Vagina (tissue), 2 donors: ENCODE data around the gene CUTC. TPM values are rescaled to one million over a fixed set of nuclear protein-coding genes. Genes with fewer than 3 reads are reported as not detected.

Experiments used
- DNase-seq, 2 donors: peaks; one replicate each; pipeline ENCODE4 v3.0.0-alpha.2; 2017; ENCODE audit errors: extremely low spot score in 2 of 2
- H3K27ac ChIP-seq: fragments of 200-600 bp; sonication (generic); one replicate; pipeline ENCODE4 v1.5.1; 2019
- H3K27me3 ChIP-seq: fragments of 200-600 bp; sonication (generic); one replicate; pipeline ENCODE4 v1.5.1; 2019
- H3K36me3 ChIP-seq, 2 donors: fragments of 200-600 bp; sonication (generic); one replicate each; pipeline ENCODE4 v1.5.1; 2017 to 2019
- H3K4me1 ChIP-seq: fragments of 200-600 bp; sonication (generic); one replicate; pipeline ENCODE4 v1.5.1; 2019
- H3K4me3 ChIP-seq, 2 donors: fragments of 200-600 bp; sonication (generic); 1 replicate in 1 of 2; 2 replicates in 1 of 2; pipeline ENCODE4 v1.5.1; 2016 to 2019
- H3K9me3 ChIP-seq: fragments of 200-600 bp; sonication (generic); one replicate; pipeline ENCODE4 v1.5.1; 2019
- POLR2A ChIP-seq, 2 donors: fragments of 450-650 bp; IDR thresholded peaks; one replicate each; pipeline ENCODE4 v1.6.1; 2017; ENCODE audit warnings: antibody characterized with exemption in 2 of 2, mild to moderate bottlenecking in 2 of 2, moderate library complexity in 2 of 2
- POLR2AphosphoS5 ChIP-seq, 2 donors: sonication (generic); formaldehyde crosslinking; IDR thresholded peaks; one replicate each; pipeline ENCODE4 v1.9.0; 2017; ENCODE audit warnings: antibody characterized with exemption in 2 of 2, mild to moderate bottlenecking in 2 of 2, low read depth in 1 of 2; ENCODE audit not compliant: insufficient read depth in 1 of 2
- intact Hi-C: fragments of 100-400 bp; cut with DNase I; formaldehyde crosslinking; loops from one replicate; pipeline ENCODE4 v1.15.1; 2023
- total RNA-seq: library from RNA; depleted of rRNA; stranded (reverse); fragments of >200 nt; gene quantifications from one replicate; pipeline ENCODE4 v1.2.3, GENCODE V29; 2016
- TF ChIP-seq, protein P1 (sequence below), 3 experiments: fragments of 450-650 bp in 2 of 3; fragments of 200-600 bp in 1 of 3; sonication (generic) in 1 of 3; IDR thresholded peaks; one replicate each; pipeline ENCODE4 v1.5.1; 2017 to 2019; ENCODE audit warnings: antibody characterized with exemption in 3 of 3, mild to moderate bottlenecking in 2 of 3, moderate library complexity in 2 of 3

The CUTC gene
- total RNA-seq, 1 donor from 2014 or later = 18.2 TPM

DNA sequence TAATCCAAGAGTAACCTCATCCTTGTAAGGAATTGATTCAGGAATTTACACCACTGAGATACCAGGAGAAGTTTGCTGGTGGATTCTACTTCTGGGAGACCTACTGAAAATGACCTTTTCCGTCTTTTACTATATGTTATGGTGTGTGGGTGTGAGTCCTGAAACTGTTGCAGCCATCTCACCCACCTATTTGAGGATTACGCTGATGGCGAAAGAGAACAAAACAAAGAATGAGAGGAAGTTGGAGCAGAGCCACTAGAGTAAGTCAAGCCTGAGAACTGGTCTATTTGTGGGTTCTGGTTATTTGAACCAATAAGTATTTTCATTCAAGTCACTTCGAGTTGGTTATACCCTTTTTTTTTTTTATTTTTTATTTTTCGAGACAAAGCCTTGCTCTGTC lies 37.7 kb downstream of the CUTC start:
- H3K4me3 ChIP-seq = no peak overlapping the region
- DNase-seq = no peak
- no peaks in the 10 kb centered on the region for H3K9me3 ChIP-seq
- no peaks in the 10 kb centered on the region for H3K27me3 ChIP-seq
- intact Hi-C loops = no loop called here
- H3K27ac ChIP-seq = no peak overlapping the region
- TF ChIP-seq POLR2AphosphoS5 (IDR thresholded peaks at IDR 0.05; ENCODE audit: insufficient read depth in 1 of 2, low read depth in 1 of 2) (no peak), POLR2A (IDR thresholded peaks at IDR 0.05) (no peak)
- H3K4me1 ChIP-seq = no peaks in the 10 kb centered on the region
- no peaks in the 10 kb centered on the region for H3K36me3 ChIP-seq

- Histone ChIP-seq H3K9me3 (no peaks in the 10 kb centered on the region), H3K27ac (no peak overlapping the region)
Observed at GRCh38 chr10:99770408-99771045, 38.5 kb downstream of the CUTC start.

DNA sequence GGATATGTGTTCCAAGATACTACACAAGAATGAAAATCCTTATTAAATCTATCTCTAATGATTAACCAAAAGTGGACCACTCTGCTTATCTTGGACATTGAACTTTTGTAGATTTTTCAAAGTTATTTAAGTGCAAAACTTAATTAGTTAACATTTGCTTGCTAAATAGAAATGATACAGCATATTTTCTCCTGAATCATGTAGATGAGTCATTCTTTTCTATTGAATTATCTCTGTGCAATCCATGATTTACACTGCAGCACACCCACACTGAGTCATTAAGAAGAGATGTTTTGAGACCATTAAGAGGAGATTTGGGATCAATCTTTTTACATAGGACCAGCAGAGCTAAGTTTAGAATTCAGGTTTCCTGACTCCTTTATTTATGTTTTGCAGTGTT lies 43.8 kb downstream of the CUTC start:
- Histone ChIP-seq H3K4me3 (no peak overlapping the region), H3K36me3 (no peaks in the 10 kb centered on the region), H3K4me1 (no peaks in the 10 kb centered on the region), H3K9me3 (no peaks in the 10 kb centered on the region), H3K27me3 (no peaks in the 10 kb centered on the region), H3K27ac (no peak overlapping the region)
- intact Hi-C loops = no loop called here
- TF ChIP-seq POLR2AphosphoS5 (IDR thresholded peaks at IDR 0.05; ENCODE audit: insufficient read depth in 1 of 2, low read depth in 1 of 2) (peak in 1 of 2 donors; percentile 83), POLR2A (IDR thresholded peaks at IDR 0.05) (no peak)
- TF ChIP-seq, protein P1, sequence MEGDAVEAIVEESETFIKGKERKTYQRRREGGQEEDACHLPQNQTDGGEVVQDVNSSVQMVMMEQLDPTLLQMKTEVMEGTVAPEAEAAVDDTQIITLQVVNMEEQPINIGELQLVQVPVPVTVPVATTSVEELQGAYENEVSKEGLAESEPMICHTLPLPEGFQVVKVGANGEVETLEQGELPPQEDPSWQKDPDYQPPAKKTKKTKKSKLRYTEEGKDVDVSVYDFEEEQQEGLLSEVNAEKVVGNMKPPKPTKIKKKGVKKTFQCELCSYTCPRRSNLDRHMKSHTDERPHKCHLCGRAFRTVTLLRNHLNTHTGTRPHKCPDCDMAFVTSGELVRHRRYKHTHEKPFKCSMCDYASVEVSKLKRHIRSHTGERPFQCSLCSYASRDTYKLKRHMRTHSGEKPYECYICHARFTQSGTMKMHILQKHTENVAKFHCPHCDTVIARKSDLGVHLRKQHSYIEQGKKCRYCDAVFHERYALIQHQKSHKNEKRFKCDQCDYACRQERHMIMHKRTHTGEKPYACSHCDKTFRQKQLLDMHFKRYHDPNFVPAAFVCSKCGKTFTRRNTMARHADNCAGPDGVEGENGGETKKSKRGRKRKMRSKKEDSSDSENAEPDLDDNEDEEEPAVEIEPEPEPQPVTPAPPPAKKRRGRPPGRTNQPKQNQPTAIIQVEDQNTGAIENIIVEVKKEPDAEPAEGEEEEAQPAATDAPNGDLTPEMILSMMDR (IDR thresholded peaks at IDR 0.05) = no peak
- DNase-seq = no peak

More at GRCh38 chr10:99770408-99771045, 38.5 kb downstream of the CUTC start:
- no peaks in the 10 kb centered on the region for H3K36me3 ChIP-seq
- intact Hi-C loops = no loop called here
- no peaks in the 10 kb centered on the region for H3K27me3 ChIP-seq
- no peaks in the 10 kb centered on the region for H3K4me1 ChIP-seq
- DNase-seq = no peak
- H3K4me3 ChIP-seq = no peak overlapping the region
- TF ChIP-seq POLR2A (IDR thresholded peaks at IDR 0.05) (no peak), POLR2AphosphoS5 (IDR thresholded peaks at IDR 0.05; ENCODE audit: insufficient read depth in 1 of 2, low read depth in 1 of 2) (no peak)
- TF ChIP-seq, protein P1 (IDR thresholded peaks at IDR 0.05) = no peak

DNA sequence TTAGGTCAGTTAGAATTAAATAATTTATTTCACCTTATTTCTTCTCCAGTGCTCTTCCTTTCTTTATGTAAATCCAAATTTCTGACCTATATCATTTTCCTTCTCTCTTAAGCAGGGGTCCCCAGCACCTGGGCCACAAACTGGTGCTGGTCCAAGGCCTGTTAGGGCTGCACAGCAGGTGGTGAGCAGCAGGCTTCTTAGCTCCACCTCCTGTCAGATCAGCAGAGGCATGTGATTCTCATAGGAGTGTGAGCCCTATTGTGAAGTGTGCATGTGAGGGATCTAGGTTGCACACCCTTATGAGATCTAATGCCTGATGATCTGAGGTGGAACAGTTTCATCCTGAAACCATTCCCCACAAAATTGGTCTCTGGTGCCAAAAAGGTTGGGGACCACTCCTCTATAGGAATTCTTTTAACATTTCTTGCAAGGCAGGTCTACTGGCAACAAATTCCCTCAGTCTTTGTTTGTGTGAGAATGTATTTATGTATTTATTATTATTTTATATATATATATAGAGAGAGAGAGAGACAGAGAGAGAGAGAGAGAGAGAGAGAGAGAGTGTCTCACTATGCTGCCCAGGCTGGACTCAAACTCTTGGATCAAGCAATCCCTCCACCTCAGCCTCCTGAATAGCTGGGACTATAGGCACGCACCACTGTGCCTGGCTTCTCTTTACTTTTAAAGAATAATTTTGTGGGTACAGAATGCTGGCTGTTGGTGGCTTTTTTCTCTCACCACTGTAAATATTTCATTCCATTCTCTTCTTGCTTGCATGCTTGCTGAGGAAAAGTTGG lies 46.1 kb downstream of the CUTC start:
- TF ChIP-seq POLR2AphosphoS5 (IDR thresholded peaks at IDR 0.05; ENCODE audit: insufficient read depth in 1 of 2, low read depth in 1 of 2) (no peak), POLR2A (IDR thresholded peaks at IDR 0.05) (no peak)
- TF ChIP-seq, protein P1 (IDR thresholded peaks at IDR 0.05) = no peak
- no peaks in the 10 kb centered on the region for H3K36me3 ChIP-seq
- H3K9me3 ChIP-seq = no peaks in the 10 kb centered on the region
- H3K27ac ChIP-seq = no peak overlapping the region
- no peaks in the 10 kb centered on the region for H3K27me3 ChIP-seq
- DNase-seq = no peak
- intact Hi-C loops = no loop called here
- no peak overlapping the region for H3K4me3 ChIP-seq
- H3K4me1 ChIP-seq = no peaks in the 10 kb centered on the region

- DNase-seq = no peak
- no peaks in the 10 kb centered on the region for H3K27me3 ChIP-seq
- no peaks in the 10 kb centered on the region for H3K36me3 ChIP-seq
- no peak overlapping the region for H3K4me3 ChIP-seq
- no peaks in the 10 kb centered on the region for H3K4me1 ChIP-seq
- TF ChIP-seq, protein P1 (IDR thresholded peaks at IDR 0.05) = no peak
- TF ChIP-seq POLR2A (IDR thresholded peaks at IDR 0.05) = no peak
- no peaks in the 10 kb centered on the region for H3K9me3 ChIP-seq
- H3K27ac ChIP-seq = peak overlapping the region; percentile 50
- intact Hi-C loops = no loop called here
Observed at GRCh38 chr10:99779335-99779734, 47.3 kb downstream of the CUTC start.
